Skin epidermis (tissue), 12 donors: ENCODE measurements around the gene SYNPR.

ENCODE experiments used
- H3K27ac ChIP-seq, 21 experiments: fragments of 200-600 bp; sonication (generic) in 11 of 21; one replicate each; pipeline ENCODE4 v1.5.0; 2020; ENCODE audit warnings: mild to moderate bottlenecking in 3 of 21, inconsistent platforms in 2 of 21, moderate library complexity in 2 of 21
- H3K4me3 ChIP-seq, 7 experiments: fragments of 200-600 bp; sonication (generic) in 2 of 7; one replicate each; pipeline ENCODE4 v1.5.0; 2020; ENCODE audit warnings: inconsistent platforms in 2 of 7, mild to moderate bottlenecking in 2 of 7, moderate library complexity in 1 of 7

Gene SYNPR

GRCh38 chr3:63655519-63655918, 377.4 kb downstream of the SYNPR start:
- H3K4me3 ChIP-seq, result no peak overlapping the region
- no peak overlapping the region for H3K27ac ChIP-seq

- Histone ChIP-seq H3K27ac (no peak overlapping the region), H3K4me3 (no peak overlapping the region)
These were observed 378.7 kb downstream of the SYNPR start for GRCh38 chr3:63656786-63657185.

GRCh38 chr3:63661242-63661641, 383.1 kb downstream of the SYNPR start:
- Histone ChIP-seq H3K27ac (no peak overlapping the region), H3K4me3 (no peak overlapping the region)

GRCh38 chr3:63662011-63662410, 383.9 kb downstream of the SYNPR start:
- Histone ChIP-seq H3K27ac (no peak overlapping the region), H3K4me3 (no peak overlapping the region)

GRCh38 chr3:63662500-63662899, 384.4 kb downstream of the SYNPR start:
- Histone ChIP-seq H3K27ac (no peak overlapping the region), H3K4me3 (no peak overlapping the region)
